ENCODE data around the gene PPP1R11. TPM values are rescaled to one million over a fixed set of nuclear protein-coding genes. Genes with fewer than 3 reads are reported as not detected.
A peak's percentile ranks its signal among the peaks of the same experiment; 100 is the strongest.

Gene PPP1R11
- total RNA-seq, 2 experiments from 2014 or later: 57.9 to 73.7 TPM

DNA sequence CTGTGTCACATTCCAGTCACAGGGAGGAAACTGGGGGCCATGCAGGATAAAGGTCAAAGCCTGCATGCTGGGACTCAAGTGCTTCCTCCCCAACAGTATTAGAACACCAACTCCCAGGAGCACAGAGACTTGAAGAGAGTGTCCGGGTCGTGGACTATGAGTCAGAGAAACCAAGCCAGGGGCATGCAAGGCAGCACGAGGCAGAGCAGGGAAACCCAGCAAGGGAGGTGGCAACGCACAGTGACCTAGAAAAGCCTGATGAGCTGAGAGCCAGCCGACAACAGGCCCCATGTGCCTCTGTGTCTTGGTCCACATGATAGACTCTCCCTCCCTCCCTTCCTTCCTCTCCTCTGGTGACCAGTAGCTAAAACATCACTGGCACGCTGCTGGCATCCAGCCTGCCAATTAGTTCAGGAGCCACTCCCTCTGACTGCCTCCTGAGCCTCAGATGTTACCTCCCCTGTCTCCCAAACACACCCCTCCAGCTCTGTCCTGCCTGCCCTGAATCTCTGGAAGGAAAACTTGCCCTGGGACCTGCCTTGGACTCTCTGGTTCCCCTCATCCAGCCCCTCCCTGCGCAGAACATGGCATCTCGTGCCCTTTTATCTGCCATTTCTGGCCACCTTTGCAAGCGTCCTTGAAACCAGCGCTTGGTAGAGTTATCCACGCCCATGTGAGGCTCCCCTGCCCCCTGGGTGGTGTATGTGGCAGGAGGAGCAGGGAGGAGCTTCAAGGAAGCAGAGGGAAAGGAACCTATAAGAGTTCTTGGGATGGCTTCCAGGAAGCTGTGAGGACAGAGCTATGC is 24.8 kb downstream of the PPP1R11 start:
- DNase-seq: no peak
- Mint-ChIP-seq H3K36me3 (ENCODE audit: low read depth) (no peaks in the 10 kb centered on the region), H3K4me3 (no peak overlapping the region), H3K4me1 (no peaks in the 10 kb centered on the region), H3K27ac (no peak overlapping the region), H3K9me3 (no peaks in the 10 kb centered on the region), H3K27me3 (peaks cover 73% of the 10 kb centered on the region)
- ChIA-PET POLR2A (no interaction called here), CTCF (interaction anchor here (0.6 to 1.3 kb wide), 2 partner anchors 12 to 365 kb away, joined by 3 to 5 read pairs; no protein-coding TSS in a partner anchor)

- peaks cover 9% of the 10 kb centered on the region for H3K4me1 Mint-ChIP-seq
- CTCF ChIA-PET: interaction anchor here (0.7 to 2.4 kb wide), 4 partner anchors 10 to 304 kb away, joined by 3 to 10 read pairs (median 4); no protein-coding TSS in a partner anchor
Observed at GRCh38 chr6:30092852-30093543, 26.0 kb downstream of the PPP1R11 start.

DNA sequence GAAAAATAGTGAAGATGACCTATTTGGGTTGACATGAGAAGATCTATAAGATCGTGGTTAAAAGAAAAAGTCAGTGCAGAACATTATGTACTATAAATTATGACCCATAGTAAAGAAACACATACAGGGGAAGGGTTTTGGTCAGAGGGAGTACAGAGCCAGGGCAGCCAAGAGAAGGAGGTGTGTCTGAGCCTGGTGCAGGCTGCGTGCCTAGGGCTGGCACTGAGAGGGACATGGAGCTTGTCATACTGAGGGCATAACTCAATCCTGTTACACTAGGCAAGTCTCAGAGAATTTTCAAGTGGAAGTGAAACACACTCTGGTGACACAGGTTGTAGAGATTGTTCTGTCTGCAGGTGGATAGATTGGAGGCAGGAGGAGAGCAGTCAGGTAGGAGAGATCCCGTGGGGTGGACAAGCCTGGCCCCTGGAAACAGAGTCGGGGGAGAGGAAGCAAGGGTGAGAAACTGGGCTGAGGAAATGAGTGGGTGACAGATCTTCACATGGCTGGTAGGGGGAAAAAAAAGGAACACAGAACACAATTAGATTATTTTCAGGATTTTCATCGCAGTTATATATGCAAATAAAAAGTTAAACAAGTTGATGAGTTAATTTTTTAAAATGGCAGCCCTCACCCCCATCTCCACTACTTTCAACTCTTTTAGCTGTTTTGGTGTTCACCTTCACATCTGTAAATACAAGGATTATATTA is 27.1 kb downstream of the PPP1R11 start:
- DNase-seq: no peak
- ChIA-PET CTCF (interaction anchor here (1.0 to 2.4 kb wide), 3 partner anchors 9 to 19 kb away, joined by 3 to 10 read pairs (median 5); no protein-coding TSS in a partner anchor), POLR2A (no interaction called here)
- Mint-ChIP-seq H3K9me3 (no peaks in the 10 kb centered on the region), H3K36me3 (ENCODE audit: low read depth) (no peaks in the 10 kb centered on the region), H3K27me3 (peaks cover 78% of the 10 kb centered on the region), H3K27ac (no peak overlapping the region), H3K4me3 (no peak overlapping the region), H3K4me1 (peaks cover 15% of the 10 kb centered on the region)

More at GRCh38 chr6:30092852-30093543, 26.0 kb downstream of the PPP1R11 start:
- no peak overlapping the region for H3K4me3 Mint-ChIP-seq
- peaks cover 74% of the 10 kb centered on the region for H3K27me3 Mint-ChIP-seq
- H3K36me3 Mint-ChIP-seq (ENCODE audit: low read depth): no peaks in the 10 kb centered on the region
- no peak overlapping the region for H3K27ac Mint-ChIP-seq
- POLR2A ChIA-PET: no interaction called here
- H3K9me3 Mint-ChIP-seq: no peaks in the 10 kb centered on the region
- DNase-seq: no peak

- DNase-seq: no peak
- peaks cover 34% of the 10 kb centered on the region for H3K4me1 Mint-ChIP-seq
- no peaks in the 10 kb centered on the region for H3K36me3 Mint-ChIP-seq (ENCODE audit: low read depth)
- ChIA-PET POLR2A (no interaction called here), CTCF (interaction anchor here (0.7 to 1.3 kb wide), 3 partner anchors 10 to 35 kb away, joined by 3 read pairs; no protein-coding TSS in a partner anchor)
- no peak overlapping the region for H3K27ac Mint-ChIP-seq
- no peaks in the 10 kb centered on the region for H3K9me3 Mint-ChIP-seq
- H3K4me3 Mint-ChIP-seq: no peak overlapping the region
- H3K27me3 Mint-ChIP-seq: peaks cover 83% of the 10 kb centered on the region
Observed at GRCh38 chr6:30096829-30097228, 29.8 kb downstream of the PPP1R11 start.

DNA sequence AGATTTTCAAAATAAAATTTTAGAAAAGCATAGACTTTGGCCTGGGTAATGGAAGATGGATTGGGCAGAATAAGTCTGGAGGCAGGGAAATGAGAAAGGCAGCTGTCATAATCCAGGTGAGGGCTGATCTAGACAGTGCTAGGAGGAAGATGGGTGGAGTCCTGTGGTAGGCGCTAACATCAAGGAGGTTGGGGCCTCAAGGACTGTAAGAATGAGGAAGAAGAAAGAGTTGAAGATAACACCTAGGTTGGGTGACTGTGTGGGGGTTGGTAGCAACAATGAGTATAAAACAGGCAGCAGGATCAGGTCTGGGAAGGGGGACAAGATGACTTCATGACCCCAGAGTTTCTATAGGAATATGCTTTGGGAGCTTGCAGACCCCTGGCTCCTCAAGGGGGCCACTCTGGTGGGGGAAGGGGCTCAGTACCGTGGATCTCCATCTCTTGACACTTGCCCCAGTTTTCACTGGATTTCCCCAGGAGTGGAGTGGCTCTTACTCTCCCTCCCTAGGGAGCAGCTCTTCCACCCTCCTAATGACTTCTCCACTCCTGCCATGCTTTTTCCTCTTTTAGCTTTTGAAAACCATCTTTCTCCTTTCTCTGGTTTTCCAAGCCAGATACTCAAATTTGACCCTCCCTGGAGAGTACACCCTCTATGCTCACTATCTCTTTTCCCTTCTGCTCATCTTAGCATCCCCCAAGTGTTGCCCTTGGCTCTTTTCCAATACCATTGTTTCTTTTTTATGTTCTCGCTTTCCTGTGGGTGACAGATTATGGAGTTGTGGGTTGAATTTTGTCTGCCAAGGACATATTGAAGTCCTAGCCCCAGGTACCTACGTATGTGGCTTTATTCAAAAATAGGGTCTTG is 31.1 kb downstream of the PPP1R11 start:
- H3K27me3 Mint-ChIP-seq: peaks cover 76% of the 10 kb centered on the region
- H3K9me3 Mint-ChIP-seq: no peaks in the 10 kb centered on the region
- POLR2A ChIA-PET: no interaction called here
- H3K4me1 Mint-ChIP-seq: peaks cover 43% of the 10 kb centered on the region
- H3K36me3 Mint-ChIP-seq (ENCODE audit: low read depth): no peaks in the 10 kb centered on the region
- no peak overlapping the region for H3K4me3 Mint-ChIP-seq
- DNase-seq: peak; percentile 25
- H3K27ac Mint-ChIP-seq: no peak overlapping the region
- CTCF ChIA-PET: no interaction called here

DNA sequence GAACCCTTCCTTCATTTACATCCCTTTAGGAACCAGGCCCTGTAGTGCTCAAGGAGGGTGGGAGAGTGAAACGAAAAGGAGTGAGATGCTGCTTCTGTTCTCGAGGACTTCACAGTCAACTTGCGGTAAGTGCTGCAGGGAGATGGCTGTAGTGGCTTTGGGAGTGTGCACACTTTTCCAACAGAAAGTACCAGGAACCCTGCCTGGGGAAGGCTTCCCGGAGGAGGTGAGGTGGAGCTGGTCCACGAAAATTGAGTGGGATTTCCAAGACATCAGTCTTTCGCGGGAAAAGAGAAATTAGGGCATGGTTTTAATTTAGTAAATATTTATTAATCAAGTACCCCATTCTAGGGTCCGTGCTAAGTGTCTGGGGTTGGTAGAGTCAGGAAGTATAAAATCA is 33.2 kb downstream of the PPP1R11 start:
- Mint-ChIP-seq H3K4me3 (no peak overlapping the region), H3K27me3 (peaks cover 72% of the 10 kb centered on the region), H3K9me3 (no peaks in the 10 kb centered on the region), H3K4me1 (peaks cover 50% of the 10 kb centered on the region), H3K36me3 (ENCODE audit: low read depth) (no peaks in the 10 kb centered on the region), H3K27ac (no peak overlapping the region)
- CTCF ChIA-PET: no interaction called here
- POLR2A ChIA-PET: no interaction called here
- no peak for DNase-seq

DNA sequence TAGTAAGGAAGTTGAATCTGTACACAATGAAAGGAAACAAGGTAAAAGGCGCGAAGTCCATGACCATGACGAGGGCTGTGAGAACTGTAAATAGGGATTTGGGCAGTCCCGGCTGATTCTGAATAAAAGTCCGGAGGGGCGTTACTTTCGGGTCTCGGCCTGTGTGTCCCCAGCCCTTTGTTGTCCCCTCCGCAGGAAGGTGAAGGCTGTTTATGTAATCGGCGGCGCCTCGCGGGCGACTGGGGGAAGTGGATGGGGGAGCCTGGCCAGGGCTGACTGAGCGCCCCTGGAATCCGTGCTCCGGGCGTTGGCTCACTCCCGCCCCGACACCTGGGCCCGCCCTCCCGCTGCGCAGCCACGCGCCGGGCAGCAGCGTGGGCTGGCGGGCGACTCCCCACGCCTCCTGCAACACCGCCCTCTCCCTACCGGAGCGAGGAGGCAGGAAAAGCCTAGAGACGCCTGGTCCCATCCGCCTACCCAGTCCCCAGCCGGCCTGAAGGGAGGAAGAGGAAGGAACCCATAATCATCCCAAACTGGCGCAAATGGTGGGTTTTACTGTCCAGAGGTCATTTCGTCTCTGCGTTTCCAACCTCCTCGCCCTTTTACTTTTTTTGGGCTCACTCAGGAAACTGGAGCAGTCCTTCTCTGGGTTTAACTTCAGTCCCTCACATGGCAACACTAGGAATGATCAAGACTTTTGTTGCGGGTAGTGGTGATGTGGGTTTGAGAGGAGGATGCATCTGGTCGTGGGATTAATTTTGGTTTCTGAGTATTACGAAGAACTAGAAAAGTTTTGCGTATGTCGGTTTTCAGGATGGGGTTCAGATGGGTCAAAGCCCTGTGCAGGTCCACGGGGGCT is 33.8 kb downstream of the PPP1R11 start:
- H3K4me1 Mint-ChIP-seq: peaks cover 50% of the 10 kb centered on the region
- ChIA-PET CTCF (interaction anchor here (1.3 to 1.4 kb wide), 2 partner anchors 10 to 30 kb away, joined by 5 to 7 read pairs; no protein-coding TSS in a partner anchor), POLR2A (no interaction called here)
- H3K36me3 Mint-ChIP-seq (ENCODE audit: low read depth): no peaks in the 10 kb centered on the region
- H3K9me3 Mint-ChIP-seq: no peaks in the 10 kb centered on the region
- H3K4me3 Mint-ChIP-seq: peak overlapping the region; percentile 56
- peaks cover 68% of the 10 kb centered on the region for H3K27me3 Mint-ChIP-seq
- no peak for DNase-seq
- peak overlapping the region; percentile 6 for H3K27ac Mint-ChIP-seq

DNA sequence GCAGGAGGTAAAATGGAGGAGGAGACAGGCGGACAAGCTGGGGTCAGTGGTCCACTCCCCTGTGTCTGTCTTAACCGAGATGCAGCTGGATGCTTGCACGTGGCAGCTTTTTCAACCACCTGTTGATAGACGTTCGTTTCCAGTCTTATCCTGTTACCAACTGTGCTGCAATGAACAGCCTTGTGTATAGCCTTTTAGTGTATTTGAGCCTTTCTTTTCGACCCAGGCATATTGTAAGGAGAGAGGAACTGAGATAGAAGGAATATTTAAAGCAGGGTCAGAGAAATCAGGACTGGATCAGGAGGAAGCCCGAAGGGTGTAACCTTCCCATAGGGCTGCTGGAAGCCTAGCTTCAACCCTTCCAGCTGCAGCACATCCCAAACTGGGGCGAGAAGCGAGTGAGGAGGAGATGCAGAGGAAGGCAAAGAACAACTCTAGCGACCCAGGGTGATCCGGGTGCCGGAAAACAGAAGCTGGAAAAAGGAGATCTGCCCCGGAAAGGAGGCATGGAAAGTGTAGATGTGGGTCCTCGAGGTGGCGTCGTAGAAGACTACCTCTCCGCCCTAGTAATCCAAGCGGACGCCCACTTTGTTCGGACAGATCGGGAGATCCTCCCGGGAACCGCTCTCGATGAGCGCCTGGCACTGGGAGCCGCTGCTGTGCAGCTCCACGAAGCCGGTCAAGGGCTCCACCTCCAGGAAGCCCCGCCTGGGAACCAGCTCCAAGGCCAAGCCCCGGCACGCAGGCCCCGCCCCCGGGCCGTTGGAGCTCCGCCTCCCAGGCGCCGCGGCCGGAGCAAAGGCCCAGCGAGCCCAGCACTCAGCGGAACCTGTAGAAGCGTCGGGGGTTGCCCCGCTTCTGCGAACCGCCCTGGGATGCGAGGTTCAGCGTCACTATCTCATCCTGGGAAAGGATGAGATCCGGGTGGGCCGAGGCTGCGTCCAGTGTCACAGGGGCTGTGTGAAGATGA is 34.7 kb downstream of the PPP1R11 start:
- ChIA-PET CTCF (interaction anchor here (0.7 to 1.4 kb wide), 7 partner anchors 9 to 41 kb away, joined by 3 to 7 read pairs (median 4); partner anchors contain the start of genes POLR1H and TRIM40), POLR2A (interaction anchor here (0.7 kb wide), 1 partner anchor 555 kb away, joined by 4 read pairs; no protein-coding TSS in a partner anchor)
- peaks cover 50% of the 10 kb centered on the region for H3K4me1 Mint-ChIP-seq
- peak; percentile 64 for DNase-seq
- H3K36me3 Mint-ChIP-seq (ENCODE audit: low read depth): no peaks in the 10 kb centered on the region
- peak overlapping the region; percentile 77 for H3K4me3 Mint-ChIP-seq
- no peaks in the 10 kb centered on the region for H3K9me3 Mint-ChIP-seq
- peak overlapping the region; percentile 6 for H3K27ac Mint-ChIP-seq
- H3K27me3 Mint-ChIP-seq: peaks cover 70% of the 10 kb centered on the region

- Mint-ChIP-seq H3K4me1 (peaks cover 46% of the 10 kb centered on the region), H3K27me3 (peaks cover 65% of the 10 kb centered on the region), H3K4me3 (peak overlapping the region; percentile 77), H3K27ac (no peak overlapping the region), H3K36me3 (ENCODE audit: low read depth) (no peaks in the 10 kb centered on the region), H3K9me3 (no peaks in the 10 kb centered on the region)
- CTCF ChIA-PET: interaction anchor here (0.6 to 5.0 kb wide), 23 partner anchors 9 to 67 kb away, joined by 3 to 56 read pairs (median 5); partner anchors contain the start of genes POLR1H, PPP1R11, TRIM31 and TRIM40
- POLR2A ChIA-PET: interaction anchor here (0.7 kb wide), 1 partner anchor 556 kb away, joined by 4 read pairs; no protein-coding TSS in a partner anchor
- DNase-seq: no peak
Observed at GRCh38 chr6:30102414-30102969, 35.5 kb downstream of the PPP1R11 start.

All from activated CD4-positive, alpha-beta T cell treated with anti-CD3 and anti-CD28 coated beads, Interleukin-2, amount 10 ng/mL, durations not matched to agents 7 days and 5 days (primary cell).